HUDEP-2 (cell line): ENCODE data around the gene HOXA5.

ENCODE experiments used
- DNase-seq, 76 experiments: peaks; one replicate each; lab custom pipeline; 2025; ENCODE audit not compliant: unreplicated experiment in 76 of 76; lab: John Stamatoyannopoulos, UW

HOXA5 gene

DNA sequence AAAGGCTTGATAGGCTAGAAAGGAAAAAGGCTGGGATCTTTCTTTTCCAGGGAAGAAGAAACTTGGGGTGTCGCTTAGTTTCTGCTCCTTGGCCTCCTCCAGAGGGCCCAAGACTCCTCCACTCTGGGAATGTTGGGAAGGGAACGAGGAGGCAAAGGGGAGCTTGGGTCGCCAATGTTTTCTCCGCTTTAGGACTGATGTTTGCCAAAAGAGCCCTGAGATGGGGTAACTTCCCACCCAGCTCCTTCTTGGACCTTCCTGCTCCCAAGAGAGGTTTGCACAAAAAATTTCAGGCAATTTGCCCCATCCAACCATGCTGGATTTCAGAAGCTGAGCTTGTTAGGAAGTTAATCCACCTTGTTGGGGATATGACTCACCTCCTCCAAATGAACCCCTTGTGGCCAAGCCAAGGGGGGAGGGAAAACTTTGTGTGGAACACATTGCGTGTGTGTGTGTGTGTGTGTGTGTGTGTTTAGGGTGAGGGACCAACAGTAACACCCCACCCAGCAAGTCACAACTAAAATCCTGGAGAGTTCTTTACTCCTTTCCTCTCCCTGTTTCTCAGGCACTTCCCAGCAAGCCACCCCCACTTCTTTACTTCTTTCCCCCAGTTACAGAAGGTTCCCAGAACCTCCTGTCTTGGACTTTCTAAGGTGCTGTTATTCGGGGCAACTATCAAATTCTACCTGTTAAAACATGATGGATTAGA lies 32.3 kb downstream of the HOXA5 start:
- DNase-seq = no peak

DNA sequence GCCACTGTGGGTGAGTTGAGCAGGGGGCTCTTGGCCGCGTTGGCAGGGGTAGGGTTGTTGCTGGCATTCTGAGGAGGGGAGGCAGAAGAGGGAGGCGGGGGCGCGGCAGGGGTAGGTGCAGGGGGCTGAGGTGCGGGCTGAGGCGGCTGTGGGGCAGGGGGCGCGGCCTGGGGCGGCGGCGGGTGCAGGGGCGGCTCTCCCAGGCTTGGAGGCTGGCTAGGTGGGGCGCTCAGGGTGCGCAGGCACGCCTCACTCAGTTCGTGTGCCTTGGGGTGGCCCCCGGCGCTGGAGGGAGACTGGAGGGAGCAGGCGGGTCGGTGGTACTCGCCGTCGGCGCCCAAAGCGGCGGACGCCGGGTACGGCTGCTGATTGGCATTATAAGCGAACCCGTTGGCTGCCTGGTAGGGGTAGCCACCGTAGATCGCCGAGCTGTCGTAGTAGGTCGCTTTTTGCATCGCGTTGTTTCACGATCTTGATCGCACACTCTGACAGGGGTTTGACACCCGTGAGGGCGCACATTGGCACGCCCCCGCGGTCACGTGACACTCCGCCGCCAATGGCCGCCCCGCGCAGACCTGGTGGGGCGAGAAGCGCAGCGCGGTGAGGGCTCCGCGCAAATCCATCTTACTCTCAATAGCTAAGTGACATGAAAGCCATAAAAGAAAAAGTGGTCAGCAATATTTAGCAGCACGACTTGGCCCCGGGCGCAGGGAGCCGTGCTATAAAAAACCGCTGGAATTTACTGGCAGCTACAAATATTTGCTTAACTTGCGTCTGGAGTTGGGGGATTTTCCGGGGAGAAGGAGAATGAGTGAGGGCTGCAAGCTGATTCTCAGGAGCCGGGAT lies 33.1 kb downstream of the HOXA5 start:
- DNase-seq = no peak

DNA sequence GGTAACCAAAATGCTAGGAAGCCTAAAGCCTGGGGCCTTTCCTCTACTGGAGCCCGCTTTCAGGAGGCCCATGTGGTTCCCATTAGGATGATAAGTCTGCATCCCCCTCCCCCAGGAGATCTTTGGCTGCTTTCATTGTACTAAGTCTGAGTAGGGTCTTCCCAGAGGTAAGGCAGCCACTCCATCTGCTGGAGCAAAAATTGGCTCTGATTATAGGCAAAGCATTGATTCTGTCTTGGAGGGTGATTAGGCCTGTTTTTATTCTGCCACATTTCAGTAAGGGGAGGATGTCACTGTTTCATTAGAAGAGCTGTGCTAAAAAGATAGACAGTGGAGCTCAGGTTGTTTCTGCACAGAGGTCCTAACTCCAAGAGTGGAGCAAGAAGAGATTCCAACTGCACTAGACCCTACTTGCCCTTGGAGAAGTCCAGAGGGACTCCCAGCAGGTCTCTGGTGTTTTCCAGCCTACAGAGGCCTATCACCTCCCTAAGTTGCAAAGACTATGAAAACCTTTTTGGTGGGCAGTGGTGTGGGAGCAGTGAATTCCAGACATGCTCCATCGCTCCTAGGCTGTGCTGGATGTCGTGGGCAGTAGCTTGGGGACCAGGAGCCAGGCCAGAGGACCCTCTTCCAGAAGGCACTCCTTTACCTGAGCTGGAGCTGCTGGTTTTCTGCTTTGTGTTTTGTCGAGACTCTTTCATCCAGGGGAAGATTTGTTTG lies 33.9 kb downstream of the HOXA5 start:
- DNase-seq = no peak

DNA sequence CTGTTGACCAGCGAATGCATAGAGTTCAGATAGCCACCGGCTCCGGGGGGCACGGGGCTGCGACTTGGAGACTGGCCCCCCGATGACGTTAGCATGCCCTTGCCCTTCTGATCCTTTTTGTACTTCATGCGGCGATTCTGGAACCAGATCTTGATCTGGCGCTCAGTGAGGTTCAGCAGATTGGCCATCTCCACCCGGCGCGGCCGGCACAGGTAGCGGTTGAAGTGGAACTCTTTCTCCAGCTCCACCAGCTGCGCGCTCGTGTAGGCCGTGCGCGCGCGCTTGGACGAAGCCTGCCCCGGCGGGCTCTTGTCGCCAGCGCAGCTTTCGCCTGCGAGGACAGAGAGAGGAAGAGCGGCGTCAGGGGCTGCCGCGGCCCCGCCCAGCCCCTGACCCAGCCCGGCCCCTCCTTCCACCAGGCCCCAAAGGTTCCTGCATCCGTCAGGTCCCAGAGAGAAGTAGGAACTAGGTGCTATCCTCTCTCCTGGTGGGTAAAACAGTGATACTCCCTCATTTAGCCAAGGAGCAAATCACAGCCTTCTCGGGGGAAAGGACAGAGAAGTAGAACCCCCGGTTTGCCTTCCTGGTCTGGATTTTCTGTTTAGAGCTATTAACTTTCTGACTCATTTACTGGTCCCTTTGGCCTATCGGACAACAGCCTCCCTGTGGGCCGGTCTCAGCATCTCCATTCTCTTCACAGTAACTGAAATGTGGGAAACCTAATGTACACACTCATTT lies 34.9 kb downstream of the HOXA5 start:
- DNase-seq = no peak

DNA sequence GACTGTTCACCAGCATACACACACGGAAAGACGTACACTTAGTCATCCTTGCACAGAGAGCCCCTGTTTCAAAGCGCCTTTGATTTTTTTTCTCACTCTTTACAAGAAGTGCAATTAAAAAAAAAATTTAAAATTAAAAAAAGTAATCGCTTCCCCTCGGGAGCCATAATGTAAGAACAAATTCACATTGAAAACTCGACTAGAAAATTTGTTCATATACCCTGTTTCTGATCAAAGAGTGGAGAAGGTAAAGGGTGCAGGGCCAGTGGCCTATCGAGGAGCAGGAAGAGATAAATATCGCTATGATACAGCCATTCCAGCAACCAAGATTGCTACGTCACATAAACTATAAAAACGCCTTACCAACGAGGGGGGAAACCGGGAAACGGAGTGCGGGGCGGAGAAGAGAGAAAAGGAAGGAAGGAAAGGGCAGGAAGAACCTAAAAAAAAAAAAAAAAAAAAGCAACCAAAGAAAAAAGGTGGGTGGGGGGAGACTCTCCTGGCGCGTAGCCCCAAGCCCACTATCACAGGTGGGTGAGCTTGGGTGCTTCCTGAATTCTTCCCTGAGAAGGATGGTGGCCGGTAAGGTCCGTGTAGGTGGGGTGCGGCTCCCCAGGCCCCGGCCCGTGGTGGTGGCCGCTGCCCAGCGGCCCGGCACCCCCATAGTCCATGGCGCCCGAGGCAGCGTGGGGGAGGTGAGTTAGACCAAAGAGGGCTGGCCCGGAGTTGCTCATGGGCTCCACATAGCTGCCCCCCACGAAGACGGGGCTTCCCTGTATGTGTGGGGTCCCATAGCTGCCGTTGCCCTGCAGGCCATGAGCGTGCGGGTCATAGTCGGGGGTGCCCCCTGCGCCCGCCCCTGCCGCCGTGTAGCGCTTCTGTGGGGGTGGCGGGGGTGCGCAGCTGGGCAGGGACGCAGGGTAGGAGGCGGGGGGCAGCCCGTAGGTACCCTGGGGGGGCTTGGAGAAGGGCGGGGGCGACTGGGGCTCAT lies 35.8 kb downstream of the HOXA5 start:
- no peak for DNase-seq

DNA sequence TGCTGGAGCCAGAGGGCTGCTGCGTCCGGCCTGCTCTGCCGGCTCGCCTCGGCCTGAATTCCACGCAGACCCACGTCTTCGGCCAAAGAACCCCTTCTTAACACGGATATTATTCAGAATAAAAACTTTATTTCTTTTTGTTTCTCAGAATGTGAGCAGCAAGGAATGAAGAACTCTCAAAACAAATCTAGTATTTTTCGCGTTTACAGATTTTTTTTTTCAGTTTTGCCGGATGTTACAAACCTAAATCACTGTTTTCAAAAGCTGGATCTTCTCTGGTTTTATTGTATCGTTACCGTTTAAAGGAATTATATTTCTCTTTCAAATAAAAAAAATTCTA lies 36.6 kb downstream of the HOXA5 start:
- no peak for DNase-seq

DNA sequence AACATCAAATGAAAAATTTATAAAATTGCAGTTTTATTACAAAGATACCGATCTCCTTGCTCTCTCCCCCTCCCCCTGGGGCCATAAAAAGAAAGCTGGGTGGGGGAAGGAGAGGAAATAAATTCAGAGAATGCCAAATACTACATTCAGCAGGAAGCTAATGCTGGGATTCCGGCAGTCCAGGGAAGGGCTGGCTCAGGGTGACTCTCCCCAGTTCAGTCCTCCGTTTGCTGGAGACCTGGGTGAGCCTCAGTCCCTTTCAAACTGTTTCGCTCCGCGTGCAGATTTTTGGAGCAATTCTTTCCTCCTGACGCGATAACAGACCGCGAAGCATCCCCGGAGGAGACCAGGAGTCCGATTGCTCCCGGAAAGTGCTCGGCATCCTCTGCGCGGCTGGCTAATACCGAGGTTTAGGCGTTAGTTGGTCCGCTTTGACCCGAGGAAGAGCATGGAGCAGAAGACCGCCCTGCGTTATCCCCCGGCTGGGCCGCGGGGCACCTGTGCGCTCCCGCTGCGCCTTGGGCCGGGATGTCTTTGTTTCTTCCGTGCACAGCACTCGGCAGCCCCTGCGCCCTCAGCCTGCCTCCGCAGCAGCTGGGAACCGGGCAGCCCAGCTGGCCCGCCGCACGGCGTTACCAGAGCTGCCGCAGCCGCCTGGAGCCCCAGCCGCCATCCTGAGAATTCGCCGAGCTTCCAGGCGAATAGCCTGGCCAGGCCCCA lies 37.1 kb downstream of the HOXA5 start:
- no peak for DNase-seq

DNA sequence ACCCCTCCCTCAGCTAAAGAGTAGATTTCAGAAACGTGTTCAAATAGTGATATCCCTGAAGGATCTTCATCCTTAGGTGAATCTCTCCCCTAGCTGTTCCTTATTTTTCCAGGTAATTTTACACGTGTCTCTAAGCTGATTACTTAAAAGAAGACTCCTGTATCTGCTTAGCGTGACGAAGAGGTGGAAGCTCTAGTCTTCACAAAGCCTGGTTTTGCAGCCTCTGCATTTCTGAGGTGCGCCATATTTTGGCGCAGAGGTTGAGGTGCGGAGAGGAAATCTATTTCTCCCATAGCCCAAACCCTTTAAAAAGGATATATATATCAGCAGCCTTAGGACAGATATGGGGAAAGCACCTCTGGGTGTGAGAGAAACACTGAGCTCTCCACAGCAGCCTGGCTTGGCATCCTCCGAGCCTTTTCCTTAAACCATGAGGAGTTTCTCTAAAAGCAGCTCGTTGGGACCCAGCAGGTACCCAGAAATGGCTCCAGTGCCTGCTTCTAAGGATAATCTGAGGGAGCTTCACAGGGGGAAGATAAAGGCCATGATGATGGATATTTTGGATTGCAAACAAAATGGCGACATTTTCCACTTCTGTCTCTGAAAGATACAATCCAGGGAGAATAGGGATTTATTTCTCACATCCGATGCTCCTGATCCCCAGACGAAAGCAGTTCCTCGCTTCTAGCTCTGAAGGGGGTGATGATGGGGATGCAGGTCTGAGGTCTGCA lies 38.0 kb downstream of the HOXA5 start:
- no peak for DNase-seq

DNA sequence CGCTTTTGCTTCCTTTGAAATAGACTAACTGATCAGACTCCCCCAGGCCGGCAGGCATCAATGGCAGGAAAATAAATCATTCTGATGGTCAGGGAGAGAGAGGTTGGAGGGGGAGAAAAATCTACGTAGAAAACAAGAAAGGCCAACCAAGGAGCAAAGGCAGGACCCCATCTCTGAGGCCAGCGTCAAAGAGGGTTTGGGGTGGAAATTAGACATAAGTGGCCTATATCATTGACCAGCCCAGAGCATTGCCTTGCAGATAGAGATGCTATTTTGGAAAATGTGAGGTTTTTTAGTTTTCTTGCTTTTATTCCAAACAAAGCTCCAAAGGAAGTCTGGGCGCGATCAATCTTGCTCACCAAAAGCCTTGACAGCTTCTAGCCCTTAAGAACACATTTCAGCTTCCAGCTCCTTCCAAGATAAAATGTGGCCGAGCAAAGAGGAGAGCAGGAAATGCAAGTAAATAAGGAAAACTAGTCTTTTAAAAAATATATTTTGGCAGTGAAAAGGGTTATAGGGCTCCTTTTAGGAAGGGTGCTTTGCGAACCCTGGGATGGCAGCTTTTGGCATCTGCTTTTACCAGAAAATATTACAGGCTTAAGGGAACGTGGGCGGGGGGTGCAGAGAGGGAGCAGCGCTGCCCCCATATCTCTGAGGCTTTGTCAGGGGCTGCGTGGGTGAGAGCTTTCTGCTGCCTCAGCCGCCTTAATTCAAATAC lies 39.0 kb downstream of the HOXA5 start:
- no peak for DNase-seq

DNA sequence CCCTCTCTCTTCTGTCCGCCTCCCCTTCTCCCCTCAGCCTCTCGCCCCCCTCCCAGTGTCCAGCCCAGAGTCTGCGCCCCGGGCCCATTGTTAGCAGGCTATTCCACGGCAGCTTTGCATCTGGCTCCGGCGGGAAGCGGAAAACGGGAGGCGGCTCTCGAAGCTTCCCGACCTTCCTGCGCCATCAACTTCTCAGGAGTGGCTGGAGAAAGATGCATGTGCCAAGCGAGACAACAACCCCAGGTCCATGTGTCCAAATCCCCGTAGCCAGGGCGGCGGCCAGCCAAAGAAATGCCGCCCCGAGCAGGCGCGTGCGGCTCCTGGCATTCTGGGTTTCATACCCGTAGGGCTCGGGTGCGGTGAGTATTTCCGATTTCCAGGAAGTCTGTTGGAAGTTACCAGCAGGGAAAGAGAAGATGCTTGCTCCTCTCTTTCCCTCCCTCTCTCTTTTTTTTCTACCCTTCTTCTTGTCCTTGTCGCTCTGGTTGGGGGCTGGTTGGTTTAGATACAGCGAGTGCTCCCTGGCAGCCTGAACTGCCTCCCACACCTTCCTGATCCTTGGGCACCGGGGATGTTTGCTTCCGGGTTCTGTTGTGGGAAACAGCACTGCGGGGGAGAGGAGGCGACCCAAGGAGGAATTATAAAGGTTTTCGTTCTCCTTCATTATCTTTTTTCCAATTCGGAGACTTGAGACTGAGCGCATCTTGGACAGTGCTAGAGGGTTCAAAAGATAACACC lies 39.8 kb downstream of the HOXA5 start:
- DNase-seq = no peak

DNA sequence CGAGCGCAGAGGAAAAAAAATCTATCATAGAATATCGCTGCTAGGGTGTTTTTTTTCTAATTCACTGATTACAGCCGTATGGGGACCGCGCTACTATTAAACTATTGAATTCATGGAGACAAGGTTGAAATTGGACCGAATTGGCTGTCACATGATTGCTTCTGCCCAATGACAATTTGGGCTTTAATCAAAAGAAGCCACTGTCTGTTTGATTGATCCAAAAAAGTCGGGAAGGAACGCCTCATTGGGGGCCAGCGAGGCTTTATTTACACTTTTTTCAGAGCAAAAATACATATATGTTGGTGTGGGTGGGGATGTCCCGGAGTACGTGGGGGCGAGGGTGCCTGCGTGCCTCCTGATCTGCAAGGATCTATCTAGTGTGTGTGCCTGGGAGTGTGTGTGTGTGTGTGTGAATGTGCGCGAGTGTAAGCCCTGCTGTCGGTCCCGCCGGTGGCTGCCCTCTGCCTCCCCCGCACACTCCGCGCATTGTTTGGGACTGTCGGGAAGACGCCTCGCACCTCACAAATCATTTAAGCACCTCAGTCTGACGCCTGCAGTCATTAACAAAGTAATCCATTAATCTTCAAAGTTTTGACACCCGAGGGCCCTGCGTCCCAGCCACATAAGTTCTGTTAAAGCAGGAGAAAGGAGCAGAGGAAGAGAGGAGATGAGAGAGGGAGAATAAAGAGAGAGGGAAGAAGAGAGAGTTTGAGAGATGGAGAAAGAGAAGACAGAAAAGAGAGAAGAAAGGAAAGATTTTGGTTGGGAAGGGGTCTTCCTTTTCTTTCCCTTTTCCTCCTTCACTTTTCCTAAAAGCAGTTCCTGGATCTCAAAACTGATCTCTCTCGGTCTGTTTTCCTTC lies 40.7 kb downstream of the HOXA5 start, which contains the start of gene HOXA2:
TSS of gene HOXA2 (minus strand) at position 103 of the 862 bp plus-strand sequence. CDS start 183 bp downstream, outside the sequence.
- DNase-seq = no peak

DNA sequence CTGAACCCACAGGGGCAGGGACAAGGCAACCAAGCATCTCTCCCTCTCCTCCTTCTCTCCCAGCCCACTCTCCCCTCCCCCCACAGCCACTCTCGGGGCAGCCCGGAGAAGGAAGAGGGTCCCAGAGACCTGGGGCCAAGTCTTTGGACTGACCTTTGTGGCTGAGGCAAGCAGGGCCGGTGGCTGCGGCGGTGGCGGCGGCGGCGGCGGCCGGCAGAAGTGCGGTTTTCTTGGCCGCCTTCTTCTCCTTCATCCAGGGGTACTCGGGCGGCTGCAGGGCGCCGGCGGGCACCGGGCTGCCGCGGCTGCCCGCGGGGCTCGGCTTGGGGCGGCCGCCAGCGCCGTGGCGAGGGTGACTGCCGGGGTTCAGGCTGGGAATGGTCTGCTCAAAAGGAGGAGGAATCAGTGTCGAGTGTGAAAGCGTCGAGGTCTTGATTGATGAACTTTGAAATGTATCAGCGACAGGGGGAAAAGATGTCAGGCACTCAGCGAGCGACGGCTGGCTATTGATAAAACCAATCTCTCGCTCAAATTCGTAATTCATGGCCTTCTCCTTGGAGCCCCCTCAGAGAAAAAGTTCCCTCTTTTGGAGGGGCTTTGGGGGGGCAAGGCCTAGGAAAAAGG lies 41.4 kb downstream of the HOXA5 start:
- no peak for DNase-seq

DNA sequence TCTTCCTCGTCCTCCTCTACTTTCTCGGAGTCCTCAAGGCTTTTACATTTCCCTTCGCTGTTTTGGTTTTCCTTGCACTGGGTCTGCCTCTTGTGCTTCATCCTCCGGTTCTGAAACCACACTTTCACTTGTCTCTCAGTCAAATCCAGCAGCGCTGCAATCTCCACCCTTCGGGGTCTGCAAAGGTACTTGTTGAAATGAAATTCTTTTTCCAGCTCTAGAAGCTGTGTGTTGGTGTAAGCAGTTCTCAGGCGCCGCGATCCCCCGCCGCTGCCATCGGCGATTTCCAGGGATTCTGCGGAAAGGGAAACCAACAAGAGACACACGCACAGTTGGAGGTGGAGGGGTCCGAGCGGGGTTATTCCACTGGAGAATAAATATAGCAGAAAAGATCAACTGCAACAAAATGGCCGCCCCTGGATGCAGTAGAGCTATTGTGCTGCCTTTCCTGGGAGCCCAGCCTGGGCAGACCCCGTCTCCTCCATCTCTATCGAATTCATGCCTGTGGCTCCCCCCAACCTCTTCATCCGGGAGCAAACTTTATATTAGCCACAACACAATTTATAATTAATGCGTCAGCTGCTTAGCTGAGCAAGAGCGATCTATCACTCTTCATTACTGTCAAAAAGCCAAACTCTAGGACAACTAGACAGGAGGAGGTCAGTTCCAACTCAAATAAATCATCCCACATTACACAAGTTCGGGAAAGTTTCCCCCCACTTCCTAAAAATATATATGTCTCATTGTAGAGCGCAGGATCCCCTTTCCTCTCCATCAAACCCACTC lies 42.1 kb downstream of the HOXA5 start:
- DNase-seq = no peak

DNA sequence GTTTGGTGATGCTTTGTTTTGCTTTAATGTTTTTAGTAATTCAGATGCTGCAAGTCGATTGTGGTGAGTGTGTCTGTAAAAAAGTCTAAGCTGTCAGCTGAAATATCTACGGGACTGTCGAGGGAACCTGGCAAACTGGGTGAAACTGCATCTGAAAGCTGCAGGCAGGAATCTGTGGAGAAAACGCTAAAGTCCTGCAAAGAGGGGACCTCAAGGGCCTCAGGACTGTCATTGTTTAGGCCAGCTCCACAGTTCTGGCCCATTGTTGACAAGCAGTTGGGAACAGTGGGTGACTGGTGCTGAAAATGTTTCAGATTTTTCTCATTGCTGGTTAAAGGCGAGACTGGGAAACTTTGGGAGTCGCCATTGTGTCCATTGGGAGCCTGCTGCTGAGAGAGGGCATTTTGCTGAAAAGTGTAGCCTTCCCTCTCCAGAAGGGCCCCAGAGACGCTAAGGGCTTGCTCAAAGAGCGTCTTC lies 42.7 kb downstream of the HOXA5 start:
- no peak for DNase-seq
